OCI-LY1 (cell line): Measurements from ENCODE around the gene ZNF195.
"Not testable (repeated sequence)": the region's sequence is repeated elsewhere in the genome, so short reads cannot be mapped to it uniquely, and the experiment has no call there.

ENCODE experiments used
- EZH2 ChIP-seq: fragments of 200-600 bp; sonication (generic), shearing (Covaris generic); IDR thresholded peaks from 2 replicates; pipeline ENCODE4 v1.8.0; 2017; ENCODE audit warnings: borderline replicate concordance, mixed run types, mild to moderate bottlenecking, antibody characterized with exemption, low read length, moderate library complexity, mixed read lengths
- TF ChIP-seq, protein P1 (sequence below): fragments of 200-600 bp; sonication (generic), shearing (Covaris generic); IDR thresholded peaks from 2 replicates; pipeline ENCODE4 v1.5.1; 2017; ENCODE audit warnings: mild to moderate bottlenecking, antibody characterized with exemption, low read length, moderate library complexity, mixed read lengths

DNA sequence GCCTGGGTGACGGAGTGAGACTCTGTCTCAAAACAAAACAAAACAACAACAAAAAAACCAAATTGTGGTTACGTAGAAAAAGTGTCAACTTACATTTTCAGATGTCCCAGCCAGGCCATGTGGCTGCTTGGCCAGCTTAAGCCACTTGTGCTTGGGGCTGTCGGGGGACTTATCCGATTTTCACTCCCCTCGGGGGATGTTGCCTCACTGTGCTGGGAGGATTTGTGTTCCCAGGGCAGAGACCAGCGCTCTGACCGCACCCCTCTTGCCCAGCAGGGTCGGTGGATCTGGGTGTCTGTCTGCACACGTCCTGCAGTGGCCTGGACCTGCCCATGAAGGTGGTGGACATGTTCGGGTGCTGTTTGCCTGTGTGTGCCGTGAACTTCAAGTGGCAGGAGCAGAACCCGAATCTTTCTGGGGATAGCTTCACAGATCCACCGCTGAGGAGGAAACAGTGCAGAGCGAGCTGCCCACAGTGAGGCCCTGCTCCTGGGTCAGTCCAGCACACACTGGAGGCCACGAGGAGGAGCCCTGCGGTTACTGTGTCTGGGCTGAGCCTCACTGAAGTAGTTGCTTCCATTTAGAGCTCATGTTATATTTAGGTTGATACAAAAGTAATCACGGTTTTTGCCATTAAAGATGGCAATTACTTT, 27.4 kb upstream of the ZNF195 start:
- TF ChIP-seq, protein P1, sequence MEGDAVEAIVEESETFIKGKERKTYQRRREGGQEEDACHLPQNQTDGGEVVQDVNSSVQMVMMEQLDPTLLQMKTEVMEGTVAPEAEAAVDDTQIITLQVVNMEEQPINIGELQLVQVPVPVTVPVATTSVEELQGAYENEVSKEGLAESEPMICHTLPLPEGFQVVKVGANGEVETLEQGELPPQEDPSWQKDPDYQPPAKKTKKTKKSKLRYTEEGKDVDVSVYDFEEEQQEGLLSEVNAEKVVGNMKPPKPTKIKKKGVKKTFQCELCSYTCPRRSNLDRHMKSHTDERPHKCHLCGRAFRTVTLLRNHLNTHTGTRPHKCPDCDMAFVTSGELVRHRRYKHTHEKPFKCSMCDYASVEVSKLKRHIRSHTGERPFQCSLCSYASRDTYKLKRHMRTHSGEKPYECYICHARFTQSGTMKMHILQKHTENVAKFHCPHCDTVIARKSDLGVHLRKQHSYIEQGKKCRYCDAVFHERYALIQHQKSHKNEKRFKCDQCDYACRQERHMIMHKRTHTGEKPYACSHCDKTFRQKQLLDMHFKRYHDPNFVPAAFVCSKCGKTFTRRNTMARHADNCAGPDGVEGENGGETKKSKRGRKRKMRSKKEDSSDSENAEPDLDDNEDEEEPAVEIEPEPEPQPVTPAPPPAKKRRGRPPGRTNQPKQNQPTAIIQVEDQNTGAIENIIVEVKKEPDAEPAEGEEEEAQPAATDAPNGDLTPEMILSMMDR = not testable (repeated sequence)
- TF ChIP-seq EZH2 = not testable (repeated sequence)
